Measurements from ENCODE around the gene MAP3K20.
A peak's percentile ranks its signal among the peaks of the same experiment; 100 is the strongest.
"Not testable (repeated sequence)": the region's sequence is repeated elsewhere in the genome, so short reads cannot be mapped to it uniquely, and the experiment has no call there.

Gene MAP3K20

DNA sequence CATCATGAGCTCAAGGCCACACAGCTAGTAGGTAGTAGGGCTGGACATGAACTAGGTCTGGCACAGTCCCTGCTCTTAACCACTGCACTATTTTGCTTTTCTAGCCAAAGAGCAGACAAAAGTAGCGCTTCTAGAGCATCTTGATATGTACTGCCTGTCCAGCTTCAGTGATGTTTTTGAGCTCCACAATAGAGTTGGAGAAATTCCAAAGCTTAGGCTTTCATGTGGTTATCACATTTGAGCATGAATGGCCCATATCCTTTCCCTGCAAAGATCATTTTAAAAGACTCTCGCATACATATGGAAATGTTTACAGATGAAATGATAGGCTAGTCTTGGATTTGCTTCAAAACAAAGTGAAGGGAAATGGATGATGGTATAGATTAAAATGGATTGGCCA lies 128.7 kb downstream of the MAP3K20 start:
- DNase-seq (ENCODE audit: low read depth) = no peak

DNA sequence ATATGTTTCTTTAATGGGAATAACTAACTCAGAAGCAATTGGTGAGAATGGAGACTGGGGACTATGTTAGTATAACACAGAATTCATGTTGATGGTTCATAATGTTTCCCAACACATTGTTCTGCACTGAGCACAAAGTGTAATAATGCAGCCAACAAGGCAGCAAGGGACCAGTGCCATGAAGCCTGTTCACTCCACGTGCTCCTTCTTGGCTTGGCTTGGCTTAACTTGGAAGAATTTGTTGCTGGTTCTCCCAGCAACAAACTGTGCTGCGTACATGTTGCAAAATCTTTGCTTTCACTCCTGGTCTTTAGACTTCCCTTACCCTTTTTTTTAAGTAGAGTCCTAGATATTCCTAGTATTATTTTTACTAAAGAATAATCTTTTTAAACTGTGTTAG lies 129.7 kb downstream of the MAP3K20 start:
- peak; percentile 85 for DNase-seq (ENCODE audit: low read depth)

DNA sequence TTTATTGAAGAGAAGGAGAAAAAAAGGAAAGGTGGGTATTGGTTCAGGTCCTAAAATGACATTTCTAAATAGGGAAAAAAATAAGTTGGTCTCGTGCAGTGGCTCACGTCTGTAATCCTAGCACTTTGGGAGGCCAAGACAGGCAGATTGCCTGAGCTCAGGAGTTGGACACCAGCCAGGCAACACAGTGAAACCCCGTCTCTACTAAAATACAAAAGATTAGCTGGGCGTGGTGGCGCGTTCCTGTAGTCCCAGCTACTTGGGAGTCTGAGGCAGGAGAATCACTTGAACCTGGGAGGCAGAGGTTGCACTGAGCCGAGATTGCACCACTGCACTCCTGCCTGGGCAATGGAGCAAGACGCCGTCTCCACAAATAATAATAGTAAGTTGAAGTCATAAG lies 131.5 kb downstream of the MAP3K20 start:
- not testable (repeated sequence) for DNase-seq (ENCODE audit: low read depth)

DNA sequence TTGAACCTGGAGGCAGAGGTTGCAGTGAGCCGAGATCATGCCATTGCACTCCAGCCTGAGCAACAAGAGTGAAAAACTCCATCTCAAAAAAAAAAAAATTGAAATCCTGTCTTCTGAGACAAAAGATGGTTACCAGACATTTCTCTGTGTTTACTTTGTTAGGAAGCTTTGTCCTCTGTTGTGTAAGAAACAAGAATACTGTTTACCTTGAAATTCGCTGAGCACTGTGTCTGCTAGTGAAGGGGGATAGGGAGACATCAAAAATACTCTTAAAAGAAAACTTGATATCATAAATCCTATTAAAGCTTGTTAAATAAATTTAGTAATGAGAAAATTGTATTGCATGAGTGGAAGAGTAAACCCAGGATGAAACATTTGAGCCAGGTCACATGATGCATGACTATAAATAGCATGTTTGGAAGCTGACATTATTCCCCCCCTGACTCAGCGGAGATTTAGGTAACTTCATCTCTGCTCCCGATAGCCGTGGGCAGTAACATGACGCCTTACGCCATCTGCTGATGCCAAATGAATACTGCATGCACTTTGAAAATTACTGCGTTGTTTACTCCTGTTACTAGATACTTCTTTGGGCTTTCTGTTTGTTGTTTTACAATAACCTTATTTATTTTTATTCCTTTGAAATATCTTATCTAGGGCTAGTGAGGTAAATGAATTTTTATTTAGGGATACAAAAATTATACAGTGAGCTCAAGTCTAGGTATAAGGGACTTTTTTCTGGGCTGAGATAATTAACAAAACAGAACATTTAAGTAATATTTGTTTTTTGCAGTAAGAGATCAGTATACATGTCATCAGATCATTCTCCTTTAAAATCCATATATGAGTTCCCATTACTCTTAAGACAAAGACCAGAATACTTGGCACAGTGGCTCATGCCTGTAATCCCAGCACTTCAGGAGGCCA lies 134.9 kb downstream of the MAP3K20 start:
- DNase-seq (ENCODE audit: low read depth) = peak; percentile 95

DNA sequence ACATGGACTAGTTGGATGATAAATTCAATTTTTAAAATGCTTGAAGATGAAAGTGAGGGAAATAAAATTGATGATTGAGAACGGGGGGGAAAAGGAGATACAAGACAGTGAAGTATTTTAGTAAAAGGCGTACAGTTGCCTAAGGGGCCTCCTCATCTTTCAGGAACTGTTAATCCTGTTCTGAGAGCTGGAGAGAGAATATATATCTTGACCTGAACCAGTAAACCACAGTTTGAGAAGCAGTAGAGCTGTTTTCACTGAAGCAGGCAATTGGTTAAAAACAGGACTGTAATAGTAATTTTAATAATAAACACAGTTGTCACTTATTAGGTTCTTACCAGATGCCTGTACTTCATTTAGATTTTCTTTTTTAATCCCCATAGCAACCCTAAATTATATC lies 137.5 kb downstream of the MAP3K20 start:
- DNase-seq (ENCODE audit: low read depth) = peak; percentile 14

DNA sequence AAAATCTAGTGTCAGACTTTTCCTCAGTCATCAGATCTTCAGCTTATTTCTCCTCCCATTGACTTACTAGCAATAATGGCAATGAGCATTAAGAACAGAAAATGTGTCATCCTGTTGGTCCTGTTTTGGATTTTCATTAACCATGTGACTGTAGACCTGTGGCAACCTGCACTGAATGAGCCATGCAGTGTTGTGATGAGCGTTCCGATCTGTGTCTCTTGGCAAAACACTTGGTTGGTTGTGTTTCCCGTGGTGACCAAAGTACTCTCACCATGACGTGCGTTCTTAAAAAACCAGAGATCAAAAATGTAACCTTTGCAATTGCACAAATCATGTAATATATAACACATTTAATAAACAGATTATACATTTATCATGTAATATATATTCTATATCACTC lies 138.6 kb downstream of the MAP3K20 start:
- DNase-seq (ENCODE audit: low read depth) = no peak

DNA sequence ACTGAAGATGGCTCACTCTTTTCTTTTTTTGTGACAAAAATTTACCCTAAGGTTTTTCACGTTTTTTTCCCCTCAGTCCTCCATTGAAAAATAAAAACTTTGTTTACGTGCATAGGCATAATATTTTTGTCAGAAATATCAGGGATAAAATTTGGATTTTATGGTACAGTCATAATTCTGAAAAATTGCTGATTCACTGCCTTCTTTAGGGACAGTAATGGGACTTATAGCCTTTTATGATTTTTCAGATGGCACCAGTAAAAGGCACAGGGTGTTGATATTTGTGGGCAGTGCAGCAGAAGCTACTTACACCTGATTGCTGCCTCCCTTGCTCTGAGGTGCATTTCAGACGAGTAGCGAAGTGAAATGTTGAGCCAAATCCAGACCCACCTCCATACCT lies 139.7 kb downstream of the MAP3K20 start:
- no peak for DNase-seq (ENCODE audit: low read depth)

DNA sequence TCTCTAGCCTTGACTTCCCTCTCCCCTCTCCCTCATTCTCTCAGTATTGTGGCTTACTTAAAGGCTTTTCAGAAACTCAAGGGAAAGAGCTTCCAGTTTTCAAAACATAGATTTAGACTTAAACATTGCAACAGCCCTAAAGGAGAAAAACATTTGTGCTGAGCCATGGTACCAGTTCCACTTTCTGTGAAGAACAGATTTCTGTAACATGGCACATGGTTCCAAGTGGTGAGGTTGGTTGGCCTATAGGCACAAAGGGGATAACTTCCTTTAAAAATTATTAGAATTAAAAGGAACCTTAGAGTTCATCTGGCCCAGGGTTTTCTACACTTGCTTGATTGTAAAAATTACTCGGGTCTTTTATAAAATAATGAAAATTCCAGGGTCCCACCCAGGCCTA lies 140.4 kb downstream of the MAP3K20 start:
- DNase-seq (ENCODE audit: low read depth) = no peak

DNA sequence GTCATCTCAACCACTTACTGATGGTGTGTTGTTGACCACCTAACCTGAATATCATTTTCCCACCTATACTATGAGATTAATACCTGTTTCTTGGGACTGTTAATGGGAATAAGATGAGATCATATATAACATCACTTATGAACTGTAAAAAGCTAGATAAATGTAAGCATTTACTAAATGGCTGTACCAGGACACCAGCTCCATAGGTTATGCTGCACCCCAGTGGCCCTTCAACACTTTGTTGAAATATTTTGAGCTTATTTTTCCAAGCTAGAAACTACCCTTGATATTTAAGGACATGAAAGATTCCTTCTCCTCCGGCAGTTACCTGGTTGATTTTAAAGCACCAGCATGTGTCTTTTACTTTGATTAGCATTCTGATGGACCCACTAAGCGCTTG lies 141.0 kb downstream of the MAP3K20 start:
- no peak for DNase-seq (ENCODE audit: low read depth)

DNA sequence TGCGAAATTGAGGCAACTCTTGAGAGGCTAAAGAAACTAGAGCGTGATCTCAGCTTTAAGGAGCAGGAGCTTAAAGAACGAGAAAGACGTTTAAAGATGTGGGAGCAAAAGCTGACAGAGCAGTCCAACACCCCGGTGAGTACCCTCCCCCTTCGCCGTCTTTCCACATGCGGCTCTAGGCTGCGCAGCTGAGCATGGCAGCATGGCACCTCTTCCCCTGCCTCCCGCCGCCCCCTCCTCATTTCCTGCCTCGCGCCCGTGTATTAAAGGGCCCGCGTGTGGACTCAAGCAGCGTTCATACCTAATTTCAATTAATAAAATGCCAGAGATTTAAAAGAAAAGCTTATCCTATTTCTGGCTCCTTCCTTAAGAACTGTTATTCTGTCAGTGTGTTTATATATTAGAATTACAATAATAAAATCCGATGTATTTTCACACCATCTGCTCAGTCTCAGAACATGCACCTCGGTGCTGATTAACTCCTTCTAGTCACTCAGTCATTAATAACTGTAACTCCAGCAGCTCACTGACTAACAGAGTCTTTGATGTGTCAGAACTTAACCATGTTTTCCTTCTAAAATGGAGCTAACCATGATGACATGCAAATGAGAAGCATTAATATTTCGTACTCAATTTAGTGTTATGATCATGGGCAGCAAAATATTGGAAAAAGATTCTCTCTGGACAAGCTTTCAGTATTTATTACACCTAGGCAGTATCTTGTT lies 141.6 kb downstream of the MAP3K20 start:
- DNase-seq (ENCODE audit: low read depth) = peak; percentile 36

DNA sequence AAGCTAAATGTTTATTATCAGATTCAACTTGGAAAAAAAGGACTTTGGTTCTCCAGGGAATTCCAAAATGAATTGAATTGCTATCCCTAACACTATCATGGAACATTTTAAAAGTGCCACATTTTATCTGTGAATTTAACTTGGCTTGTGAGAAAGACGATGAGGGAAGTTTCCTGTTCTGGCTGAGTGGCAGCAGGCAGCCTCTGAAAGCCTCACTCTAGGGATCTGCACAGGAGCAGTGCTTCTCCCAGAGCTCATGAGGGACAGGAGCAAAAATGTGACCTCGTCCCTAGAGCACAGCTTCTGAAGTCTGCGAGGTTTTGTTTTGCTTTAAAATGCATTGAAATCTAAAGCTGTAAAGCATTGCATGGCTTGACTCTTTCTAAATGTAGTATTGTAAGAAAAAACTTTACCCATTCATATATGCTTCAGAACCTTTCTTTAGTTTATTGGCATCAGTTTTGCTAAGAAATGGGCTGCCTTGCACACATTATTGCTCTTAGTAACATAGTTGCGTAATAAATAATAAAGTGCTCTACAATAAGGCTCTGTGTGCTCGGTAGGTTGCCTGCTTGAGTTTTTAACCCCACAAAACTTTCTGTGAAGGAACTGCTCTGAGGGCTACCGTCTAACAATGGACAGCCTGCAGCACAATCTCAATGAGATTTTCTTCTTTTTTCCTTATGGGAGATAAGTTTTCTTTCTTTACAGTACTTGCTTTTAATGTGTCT lies 142.8 kb downstream of the MAP3K20 start:
- DNase-seq (ENCODE audit: low read depth) = peak; percentile 16

DNA sequence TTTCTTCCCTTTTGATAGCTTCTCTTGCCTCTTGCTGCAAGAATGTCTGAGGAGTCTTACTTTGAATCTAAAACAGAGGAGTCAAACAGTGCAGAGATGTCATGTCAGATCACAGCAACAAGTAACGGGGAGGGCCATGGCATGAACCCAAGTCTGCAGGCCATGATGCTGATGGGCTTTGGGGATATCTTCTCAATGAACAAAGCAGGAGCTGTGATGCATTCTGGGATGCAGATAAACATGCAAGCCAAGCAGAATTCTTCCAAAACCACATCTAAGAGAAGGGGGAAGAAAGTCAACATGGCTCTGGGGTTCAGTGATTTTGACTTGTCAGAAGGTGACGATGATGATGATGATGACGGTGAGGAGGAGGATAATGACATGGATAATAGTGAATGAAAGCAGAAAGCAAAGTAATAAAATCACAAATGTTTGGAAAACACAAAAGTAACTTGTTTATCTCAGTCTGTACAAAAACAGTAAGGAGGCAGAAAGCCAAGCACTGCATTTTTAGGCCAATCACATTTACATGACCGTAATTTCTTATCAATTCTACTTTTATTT lies 145.6 kb downstream of the MAP3K20 start:
- no peak for DNase-seq (ENCODE audit: low read depth)

DNA sequence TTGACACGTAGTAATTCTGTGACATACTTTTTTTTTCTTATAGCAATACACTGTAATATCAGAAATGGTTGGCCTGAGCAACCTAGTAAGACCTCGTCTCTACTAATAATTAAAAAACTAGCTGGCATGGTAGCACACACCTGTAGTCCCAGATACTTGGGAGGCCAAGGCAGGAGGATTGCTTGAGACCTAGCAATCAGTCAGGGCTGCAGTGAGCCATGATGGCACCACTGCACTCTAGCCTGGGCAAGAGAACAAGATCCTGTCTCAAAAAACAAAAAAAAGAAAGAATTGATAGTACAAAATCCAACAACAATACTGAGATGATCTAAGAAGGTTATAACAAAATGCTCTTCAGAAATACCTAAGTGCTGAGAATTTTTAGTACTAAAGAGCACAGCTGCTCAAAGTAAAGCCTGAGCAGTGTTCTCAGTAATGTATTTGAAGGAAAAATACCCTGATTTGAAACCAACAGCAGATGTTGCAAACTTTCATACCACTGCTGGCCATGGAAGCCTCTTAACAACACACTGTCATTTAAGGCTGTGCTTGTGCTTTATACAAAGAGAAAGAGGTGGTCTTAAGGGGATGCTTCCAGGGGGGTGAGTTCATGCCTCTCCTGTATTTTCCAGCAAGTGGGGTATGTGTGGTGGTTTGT lies 146.4 kb downstream of the MAP3K20 start:
- no peak for DNase-seq (ENCODE audit: low read depth)

DNA sequence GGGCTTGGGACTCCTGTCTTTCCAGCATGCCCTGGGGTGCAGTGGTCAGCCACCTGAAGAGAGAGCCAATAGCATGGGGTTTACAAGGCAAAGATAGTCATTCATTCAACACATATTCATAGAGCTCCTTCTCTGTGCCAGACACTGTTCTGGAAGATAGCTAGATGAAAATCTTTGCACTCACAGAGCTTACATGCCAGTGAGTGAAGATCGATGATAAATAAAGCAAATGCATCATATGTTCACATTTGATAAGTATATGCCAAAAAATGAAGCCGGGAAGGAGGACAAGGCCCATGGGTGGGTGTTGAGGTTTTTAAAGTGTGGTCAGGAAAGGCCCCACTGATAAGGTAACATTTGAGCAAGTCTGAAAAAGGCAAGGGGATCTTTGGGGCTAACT lies 148.2 kb downstream of the MAP3K20 start:
- DNase-seq (ENCODE audit: low read depth) = no peak

DNA sequence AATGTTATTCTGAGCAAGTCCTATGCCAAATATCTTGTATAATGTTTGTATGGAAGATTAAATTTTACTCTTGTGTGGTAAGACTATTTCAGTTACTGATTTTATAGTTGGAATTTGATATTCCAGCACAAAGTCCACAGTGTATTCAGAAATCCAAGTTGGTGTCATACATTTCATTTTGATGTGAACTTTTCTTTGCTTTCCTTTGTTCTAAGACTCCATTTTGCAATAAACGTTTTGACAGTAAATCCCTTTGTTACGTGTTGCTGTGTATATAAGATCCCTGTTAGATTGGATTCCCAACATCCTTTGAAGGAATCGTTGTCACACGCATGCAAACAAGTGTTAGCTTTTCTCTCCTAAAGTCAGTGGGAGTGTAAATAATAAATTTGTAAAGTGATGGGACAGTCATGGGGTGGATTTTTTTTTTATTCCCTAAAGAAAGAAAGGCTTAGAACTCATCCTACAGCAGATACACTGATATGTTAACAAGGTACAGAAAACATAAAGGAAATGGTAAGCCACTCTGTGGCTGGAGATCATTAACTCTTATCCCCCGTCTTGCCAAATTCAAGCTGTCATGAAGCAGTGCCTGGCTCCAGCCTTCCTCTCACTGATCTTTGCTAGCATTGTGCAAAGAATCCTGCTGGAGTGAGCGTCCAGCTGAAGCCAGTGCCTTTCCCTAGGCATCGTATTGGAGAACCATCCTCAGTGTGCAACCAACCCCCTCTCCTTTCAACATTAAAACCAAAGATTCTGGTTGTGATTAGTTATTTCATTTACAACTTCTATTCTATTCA lies 151.5 kb downstream of the MAP3K20 start:
- no peak for DNase-seq (ENCODE audit: low read depth)

DNA sequence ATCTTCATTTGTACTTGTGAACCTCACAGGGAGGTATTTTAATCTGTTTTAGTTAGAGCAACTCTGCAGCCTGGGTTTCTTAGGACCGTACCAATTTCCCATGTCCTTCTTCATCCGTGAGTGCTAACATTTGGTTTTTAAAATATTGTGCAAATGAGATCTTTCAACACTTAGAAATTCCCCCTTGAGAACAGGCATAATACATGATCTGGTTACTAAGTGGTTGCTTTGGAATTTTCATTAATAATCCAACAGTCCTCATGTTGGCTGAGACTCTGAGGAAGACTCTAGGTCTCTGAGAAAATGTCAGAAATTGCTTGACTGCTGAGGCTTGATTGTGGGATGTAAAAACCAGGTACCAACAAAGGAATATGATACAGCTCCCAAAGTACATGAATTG lies 153.4 kb downstream of the MAP3K20 start:
- DNase-seq (ENCODE audit: low read depth) = peak; percentile 47

DNA sequence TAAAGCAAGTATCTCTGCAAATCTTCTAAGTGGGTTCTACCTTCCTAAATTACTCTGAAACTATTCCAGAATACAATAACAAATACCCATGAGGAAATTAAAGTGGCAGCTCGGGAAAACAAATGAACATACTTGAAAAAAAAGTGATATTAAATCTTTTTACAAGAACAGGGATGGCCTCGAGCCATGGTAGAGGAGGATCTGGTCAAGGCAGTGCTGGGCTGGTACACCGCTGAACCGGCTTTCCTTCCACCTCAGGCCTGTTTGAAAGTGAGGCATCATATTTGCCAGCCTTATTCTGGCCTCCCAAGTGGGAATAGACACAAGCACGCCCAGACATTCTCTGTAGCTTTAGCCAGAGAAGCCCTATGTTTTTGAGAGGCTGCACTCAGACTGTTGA lies 154.5 kb downstream of the MAP3K20 start:
- DNase-seq (ENCODE audit: low read depth) = no peak

DNA sequence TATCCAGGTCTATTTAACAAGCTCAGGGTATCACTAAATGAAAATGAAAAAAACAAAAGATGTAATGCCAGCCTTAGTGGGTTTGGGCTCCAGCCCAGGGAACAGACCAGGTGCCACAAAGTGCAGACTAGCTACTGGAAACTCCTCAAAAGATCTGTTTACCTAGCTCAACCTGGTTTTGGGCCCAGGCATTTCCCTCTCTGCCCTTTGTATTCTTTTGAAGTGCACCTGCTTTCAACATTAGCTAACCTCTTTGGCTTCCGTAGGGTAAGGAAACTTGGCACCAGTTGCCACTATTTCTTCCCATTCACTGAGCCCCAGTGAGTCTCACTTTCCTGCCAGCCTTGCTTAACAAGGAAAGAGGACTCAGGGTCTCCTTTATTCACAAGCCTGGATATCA lies 155.4 kb downstream of the MAP3K20 start:
- no peak for DNase-seq (ENCODE audit: low read depth)

DNA sequence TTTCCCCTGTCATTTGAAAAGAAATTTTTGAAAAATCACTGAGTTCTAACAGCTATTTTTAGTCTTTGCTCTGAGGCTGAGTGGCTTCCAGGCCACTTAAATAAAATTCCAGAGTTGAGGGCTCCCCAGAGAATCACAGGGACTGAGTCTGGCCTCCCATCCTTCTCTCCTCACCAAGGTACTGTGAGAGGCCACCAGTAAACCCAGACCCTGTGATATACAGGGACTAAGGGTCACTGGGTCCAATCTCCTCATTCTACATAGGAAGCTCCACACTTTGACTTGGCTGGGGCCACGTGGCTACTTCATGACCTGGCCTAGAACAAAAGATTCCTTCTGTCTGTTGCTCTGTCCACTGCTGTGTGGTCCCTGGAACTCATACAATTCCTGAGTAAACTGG lies 155.8 kb downstream of the MAP3K20 start:
- DNase-seq (ENCODE audit: low read depth) = no peak

DNA sequence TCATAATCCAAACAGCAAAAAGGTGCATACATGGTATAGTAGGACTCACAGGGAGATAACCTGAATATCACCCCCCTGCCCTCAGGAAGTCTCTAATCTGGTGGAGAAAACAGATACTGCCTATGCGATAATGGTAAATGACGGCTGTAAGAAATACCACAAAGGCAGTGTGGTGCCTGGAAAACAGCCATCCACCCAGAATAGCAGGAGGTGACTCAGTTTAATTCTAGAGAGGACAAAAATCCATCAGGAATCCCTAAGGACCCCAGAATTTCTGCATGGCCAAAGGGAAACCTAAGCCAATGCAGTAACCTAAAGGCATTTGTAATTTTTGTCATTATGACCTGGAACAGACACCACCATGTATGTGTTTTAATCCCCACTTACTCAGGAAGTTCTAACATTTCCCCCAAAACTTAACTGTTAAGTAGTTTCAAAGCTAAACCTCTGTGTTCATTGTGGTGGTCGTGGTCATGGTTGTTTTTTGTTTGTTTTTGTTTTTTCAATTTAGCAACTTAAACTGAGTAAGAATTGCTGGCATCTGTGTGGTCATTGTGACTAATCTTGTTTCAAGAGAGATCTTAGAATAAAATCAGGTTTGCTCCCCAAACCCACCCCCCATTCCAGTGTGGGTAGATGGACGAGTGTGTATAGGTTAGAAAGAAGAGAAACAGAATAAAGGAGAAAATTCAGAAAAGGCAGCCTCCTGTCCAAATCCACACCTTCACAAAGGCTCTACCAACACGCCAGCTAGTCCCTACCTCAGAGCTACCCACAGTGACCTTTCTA lies 157.5 kb downstream of the MAP3K20 start:
- peak; percentile 16 for DNase-seq (ENCODE audit: low read depth)
